NCI-H1930 (cell line): ENCODE data around the gene ABCF1.
"Not testable (repeated sequence)": the region's sequence is repeated elsewhere in the genome, so short reads cannot be mapped to it uniquely, and the experiment has no call there.

Source experiments
- DNase-seq, 2 experiments: peaks; one replicate each; lab custom pipeline; 2025; lab: John Stamatoyannopoulos, UW

The ABCF1 gene

DNA sequence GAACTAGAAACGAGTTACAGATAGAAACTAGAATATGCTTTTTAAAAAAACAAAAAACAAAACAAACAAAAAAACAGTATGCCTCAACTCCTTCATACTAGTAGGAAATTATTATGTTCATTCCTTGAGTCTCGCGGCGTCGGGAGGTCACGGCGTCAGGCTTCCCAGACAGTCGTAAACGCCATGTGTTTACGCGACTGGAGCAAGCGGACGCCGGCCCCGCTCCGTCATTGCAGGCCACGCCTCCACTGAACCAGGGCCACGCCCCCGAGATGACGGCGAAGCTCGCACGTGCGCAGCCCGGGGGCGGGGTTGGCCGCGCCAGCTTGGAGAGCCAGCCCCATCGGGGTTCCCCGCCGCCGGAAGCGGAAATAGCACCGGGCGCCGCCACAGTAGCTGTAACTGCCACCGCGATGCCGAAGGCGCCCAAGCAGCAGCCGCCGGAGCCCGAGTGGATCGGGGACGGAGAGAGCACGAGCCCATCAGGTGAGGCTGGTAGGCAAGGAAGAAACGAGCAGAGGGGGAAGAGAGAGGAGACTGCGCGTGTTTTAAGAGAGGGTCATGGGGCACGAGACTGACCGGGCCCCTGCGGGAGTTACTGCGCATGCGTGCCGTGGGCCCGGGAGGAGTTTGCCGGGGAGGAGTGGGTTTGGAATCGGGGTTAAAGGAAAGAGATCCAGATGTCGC is at the start of gene ABCF1:
ABCF1 (plus strand) TSS at position 368 of the 687 bp plus-strand sequence; CDS start at position 414, 46 bp downstream.
- peak; percentile 93 to 97 for DNase-seq

DNA sequence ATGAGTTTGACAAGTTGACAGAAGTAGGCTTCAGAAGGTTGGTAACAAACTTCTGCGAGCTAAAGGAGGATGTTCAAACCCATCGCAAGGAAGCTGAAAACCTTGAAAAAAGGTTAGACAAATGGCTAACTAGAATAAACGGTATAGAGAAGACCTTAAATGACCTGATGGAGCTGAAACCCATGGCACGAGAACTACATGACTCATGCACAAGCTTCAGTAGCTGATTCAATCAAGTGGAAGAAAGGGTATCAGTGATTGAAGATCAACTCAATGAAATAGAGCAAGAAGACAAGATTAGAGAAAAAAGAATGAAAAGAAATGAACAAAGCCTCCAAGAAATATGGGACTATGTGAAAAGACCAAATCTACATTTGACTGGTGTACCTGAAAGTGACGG is 49.3 kb upstream of the ABCF1 start:
- not testable (repeated sequence) for DNase-seq

DNA sequence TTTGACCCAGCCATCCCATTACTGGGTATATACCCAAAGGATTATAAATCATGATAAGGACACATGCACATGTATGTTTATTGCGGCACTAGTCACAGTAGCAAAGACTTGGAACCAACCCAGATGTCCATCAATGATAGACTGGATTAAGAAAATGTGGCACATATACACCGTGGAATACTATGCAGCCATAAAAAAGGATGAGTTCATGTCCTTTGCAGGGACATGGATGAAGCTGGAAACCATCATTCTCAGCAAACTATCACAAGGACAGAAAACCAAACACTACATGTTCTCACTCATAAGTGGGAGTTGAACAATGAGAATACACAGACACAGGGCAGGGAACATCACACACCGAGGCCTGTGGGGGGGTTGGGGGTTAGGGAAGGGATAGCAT is 44.8 kb upstream of the ABCF1 start:
- not testable (repeated sequence) for DNase-seq

DNA sequence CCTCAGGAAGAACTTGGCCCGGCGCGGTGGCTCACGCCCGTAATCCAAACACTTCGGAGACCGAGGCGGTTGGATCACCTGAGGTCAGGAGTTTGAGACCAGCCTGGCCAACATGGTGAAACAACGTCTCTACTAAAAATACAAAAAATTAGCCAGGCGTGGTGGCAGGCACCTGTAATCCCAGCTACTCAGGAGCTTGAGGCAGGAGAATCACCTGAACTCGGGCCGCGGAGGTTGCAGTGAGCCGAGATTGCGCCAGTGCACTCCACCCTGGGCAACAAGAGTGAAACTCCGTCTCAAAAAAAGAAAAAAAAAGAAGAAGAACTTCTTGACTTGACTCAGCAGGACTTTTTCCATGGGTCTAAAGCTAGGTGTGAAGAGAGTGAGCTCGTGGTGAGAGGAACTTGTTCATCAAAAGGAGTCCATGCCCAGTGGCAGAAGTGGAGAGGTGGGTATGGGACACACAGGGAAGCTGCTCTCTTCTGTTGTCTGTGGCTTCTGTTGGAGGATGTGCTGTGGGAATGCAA is 41.8 kb upstream of the ABCF1 start:
- not testable (repeated sequence) for DNase-seq

DNA sequence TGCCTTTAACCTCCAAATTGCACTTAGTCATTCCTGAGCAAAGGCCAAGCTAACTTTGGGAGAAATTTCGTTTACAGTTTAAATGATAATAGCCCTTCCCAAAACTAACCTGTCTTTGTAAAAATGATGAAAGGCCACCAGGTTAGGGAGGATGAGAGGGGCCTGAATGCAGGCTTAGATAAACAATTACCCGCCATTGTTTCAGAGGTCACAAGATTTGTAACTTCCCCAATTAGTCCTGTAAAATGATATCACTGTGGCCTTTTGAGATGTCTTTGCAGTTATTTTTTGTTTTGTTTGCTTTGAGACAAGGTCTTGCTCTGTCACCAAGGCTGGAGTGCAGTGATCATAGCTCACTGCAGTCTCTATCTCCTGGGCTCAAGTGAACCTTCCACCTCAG is 41.2 kb upstream of the ABCF1 start:
- DNase-seq, result no peak

- no peak for DNase-seq
Observed at GRCh38 chr6:30533460-30534294, 37.6 kb upstream of the ABCF1 start.

DNA sequence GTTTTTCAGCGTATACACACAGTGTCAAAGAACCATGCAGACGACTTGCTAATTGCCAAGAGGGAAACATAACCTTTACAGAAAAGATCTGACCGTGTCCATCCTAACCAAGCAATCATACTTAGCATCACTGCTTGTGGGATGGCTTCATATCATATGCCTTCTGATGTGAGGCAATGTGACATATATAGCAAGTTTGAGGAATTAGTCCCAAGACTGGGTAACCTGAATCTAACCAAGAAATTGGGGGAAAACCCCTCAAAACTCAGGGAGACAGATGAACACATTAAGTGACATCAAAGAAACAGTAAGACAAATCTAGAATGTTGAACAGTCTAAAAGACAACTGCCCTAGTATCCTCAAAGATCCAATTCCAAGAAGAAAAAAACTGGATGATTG is 33.3 kb upstream of the ABCF1 start:
- DNase-seq, result no peak

DNA sequence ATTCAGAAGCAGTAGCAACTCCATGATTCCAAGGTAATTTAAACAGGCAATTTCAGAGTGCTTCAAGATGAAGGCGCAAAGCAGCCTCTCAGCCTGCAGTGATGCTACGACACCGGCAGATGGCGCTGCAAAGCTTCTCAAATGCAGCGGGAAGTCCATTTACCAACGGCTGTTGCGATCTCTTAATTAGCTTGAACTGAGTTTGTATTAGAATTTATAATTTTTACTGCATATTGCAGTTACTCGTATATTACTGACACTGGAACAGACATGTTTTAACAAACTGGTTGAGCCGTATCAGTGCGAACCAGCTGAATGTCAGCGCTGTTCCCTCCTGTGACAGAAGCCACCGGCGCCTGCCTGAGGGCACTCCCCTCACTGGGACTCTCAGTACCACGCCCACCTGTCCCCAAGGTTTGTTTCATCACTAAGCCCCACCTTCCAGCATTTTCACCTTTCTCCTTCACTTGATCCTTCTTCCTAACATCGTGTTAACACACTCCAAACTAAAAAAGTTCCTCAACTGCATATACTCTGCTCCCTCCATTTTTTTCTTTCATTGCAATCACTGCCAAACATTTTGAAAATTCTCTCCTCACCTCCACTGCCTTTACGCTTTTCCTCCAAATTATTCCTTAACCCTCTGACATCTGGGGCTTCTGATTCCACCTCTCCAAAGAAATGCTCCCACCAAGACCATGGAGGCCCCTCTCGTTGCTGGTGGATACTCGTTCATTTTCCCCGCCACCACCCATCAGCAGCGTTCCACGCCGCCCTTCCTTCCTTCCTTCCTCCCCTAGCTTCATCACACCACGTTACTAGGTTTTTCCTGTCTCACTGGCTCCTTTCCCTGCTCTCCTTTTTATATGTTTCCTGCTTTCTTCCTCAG is 29.5 kb upstream of the ABCF1 start:
- DNase-seq, result peak; percentile 56 to 75

- no peak for DNase-seq
Observed at GRCh38 chr6:30542404-30542725, 28.9 kb upstream of the ABCF1 start.

DNA sequence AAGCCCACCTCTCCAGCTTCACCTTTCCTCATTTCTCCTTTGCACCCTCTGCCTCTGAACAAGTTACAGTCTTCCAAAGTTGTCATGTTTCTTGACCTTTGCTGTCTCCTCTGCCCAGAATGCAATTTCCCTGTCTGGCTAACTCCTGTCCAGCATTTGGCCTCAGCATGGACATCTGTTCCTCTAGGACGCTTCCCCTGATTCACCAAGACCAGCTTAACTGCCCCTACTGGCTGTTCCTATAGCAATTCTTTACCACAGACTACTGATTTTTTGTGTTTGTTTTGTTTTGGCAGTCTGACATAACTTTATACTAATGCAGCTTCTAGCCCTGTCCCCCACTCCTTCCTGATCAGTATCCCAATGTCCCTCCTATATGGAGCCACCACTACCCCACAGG is 28.3 kb upstream of the ABCF1 start:
- DNase-seq, result no peak

- DNase-seq, result no peak
Observed at GRCh38 chr6:30543821-30544220, 27.4 kb upstream of the ABCF1 start.

DNA sequence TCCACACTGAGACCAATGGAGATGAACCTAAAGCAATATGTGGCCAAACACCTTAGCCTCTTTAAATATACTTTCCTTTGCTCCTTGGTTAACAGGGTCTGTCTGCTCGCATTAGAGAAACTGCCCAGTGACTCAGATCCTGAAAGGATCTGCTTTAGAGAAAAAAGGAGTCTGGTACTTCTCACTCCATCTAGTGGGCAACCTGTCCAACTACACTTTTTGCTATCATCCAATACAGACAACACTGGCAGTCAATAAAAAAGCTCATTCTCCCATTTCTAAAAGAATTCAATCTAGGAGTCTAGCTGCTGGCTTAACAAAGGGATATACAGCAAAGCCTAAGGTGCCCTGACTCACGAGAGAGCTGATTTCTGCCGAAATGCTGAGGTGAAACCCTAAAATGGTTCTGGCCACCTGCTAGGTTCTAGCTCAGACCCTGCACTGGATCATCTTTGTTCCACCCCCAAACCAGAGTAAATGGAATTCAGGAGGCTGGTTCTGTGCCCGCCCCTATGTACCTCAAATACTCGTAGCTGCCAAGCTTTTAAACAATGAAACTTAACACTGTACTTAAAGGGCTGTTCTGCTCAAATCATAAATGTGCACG is 26.5 kb upstream of the ABCF1 start:
- peak in 1 of 2 experiments; percentile 32 for DNase-seq

GRCh38 chr6:30547454-30547853 is 23.8 kb upstream of the ABCF1 start:
- DNase-seq, result no peak

GRCh38 chr6:30548375-30548774 is 22.9 kb upstream of the ABCF1 start:
- no peak for DNase-seq

DNA sequence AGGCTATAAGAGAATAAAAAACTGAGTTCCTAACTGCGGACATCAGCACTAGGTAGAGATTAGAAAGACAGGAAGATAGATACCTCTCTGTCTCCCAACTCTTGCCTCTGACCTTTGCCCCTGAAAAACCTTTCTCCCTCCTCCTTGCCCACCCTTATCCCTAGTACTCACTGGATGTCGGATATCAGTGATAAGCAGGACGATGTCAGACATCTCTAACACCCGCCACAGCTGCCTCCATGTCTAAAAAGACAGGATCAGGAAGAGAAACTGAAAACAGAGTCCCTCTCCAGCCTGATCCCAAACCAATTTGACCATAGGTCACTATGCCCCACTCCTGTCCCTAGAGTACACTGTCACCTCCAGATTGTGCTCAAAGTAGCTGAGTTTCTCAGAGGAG is 16.8 kb upstream of the ABCF1 start:
- no peak for DNase-seq

GRCh38 chr6:30554962-30555815 is 16.1 kb upstream of the ABCF1 start:
- no peak for DNase-seq

DNA sequence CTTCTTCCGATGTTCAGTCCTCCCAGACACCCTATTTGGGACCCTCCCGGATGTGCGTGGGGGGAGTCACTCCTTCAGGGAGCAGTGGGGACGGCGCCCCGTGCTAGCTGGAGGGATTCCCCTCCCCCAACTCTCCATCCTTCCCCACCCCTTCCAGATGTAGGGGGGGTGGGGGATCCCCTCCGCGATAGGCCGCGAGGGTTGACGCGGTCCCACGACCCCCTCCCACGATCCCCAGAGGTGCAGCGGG is 15.5 kb upstream of the ABCF1 start:
- DNase-seq, result no peak

DNA sequence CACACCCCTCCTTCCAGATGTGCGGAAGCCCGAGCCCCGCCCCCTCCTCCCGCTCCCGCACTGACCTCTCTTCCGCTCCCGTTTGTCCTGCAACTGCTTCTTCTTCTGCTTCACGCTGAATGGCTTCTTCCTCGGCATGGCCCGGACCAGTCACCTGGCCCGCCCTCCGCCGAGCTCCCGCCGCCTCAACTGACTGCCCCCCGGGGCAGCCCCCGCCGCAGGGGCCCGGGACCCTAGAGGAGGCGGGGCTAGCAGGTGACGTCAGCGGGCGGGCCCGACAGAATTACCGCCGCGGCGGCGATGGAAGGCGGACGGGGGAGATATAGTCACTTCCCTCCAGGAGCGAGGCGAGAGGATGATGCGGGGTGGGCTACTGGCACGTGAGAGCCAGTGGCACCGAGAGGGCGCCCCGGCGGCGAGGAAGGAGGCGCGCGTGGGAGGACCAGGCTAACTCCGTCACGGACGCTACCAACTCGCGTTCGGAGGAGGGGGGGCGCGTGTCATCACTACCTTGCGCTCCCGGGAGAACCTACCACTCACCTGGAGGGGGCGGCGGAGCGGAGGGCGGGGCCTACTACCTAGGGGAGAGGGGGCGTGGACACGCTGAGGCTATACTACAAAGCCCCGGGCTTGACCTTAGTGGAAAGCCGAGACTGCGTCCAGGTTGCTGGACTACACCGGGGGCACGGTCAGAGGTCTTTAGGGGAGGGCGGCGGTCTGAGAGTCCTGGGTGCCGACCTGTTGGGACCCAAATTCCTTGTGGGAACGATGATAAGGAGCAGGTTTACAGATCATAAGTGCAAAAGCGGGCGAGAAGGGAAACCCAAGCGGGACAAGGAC is 15.0 kb upstream of the ABCF1 start, which contains the start of gene GNL1:
GNL1 (minus strand) TSS at position 424 of the 840 bp plus-strand sequence; CDS start at position 138, 286 bp downstream.
- DNase-seq, result peak; percentile 88 to 92

- peak; percentile 86 for DNase-seq
Observed at GRCh38 chr6:30556906-30557682, 14.1 kb upstream of the ABCF1 start, which contains the start of gene PRR3. TSS of gene PRR3 (plus strand) at chr6:30557295. CDS start at chr6:30557345, 50 bp downstream.
